DND-41 (cell line): ENCODE measurements around the gene RALA.
"Not testable (repeated sequence)": the region's sequence is repeated elsewhere in the genome, so short reads cannot be mapped to it uniquely, and the experiment has no call there.

Source experiments
- ATAC-seq: fragments of 200-7000 bp; cut with Tn5 transposase; 3 replicates; pipeline ENCODE4 v1.9.1; 2021; ENCODE audit warnings: low read depth; ENCODE audit not compliant: insufficient read depth
- DNase-seq: peaks from one replicate; pipeline ENCODE4 v3.0.0-alpha.2; 2020
- H2AFZ ChIP-seq: 2 replicates; pipeline ENCODE4 v1.6.0; 2012; ENCODE audit warnings: low read depth, low read length
- H3K27ac ChIP-seq: 2 replicates; pipeline ENCODE4 v1.5.1; 2012; ENCODE audit warnings: low read length, inconsistent platforms
- H3K27me3 ChIP-seq: fragments of 200-600 bp; sonication (generic); 2 replicates; pipeline ENCODE4 v1.6.0; 2012; ENCODE audit warnings: low read length, mild to moderate bottlenecking, inconsistent platforms; ENCODE audit not compliant: insufficient read depth, poor library complexity
- H3K36me3 ChIP-seq: 2 replicates; pipeline ENCODE4 v1.5.1; 2012; ENCODE audit warnings: low read length, inconsistent platforms; ENCODE audit not compliant: insufficient read depth
- H3K4me1 ChIP-seq: 2 replicates; pipeline ENCODE4 v1.5.1; 2012; ENCODE audit warnings: mild to moderate bottlenecking, low read length; ENCODE audit not compliant: insufficient read depth
- H3K4me2 ChIP-seq: 2 replicates; pipeline ENCODE4 v1.6.0; 2012; ENCODE audit warnings: mild to moderate bottlenecking, moderate library complexity, low read length, inconsistent platforms; ENCODE audit not compliant: insufficient read depth
- H3K4me3 ChIP-seq, 2 experiments: fragments of 200-600 bp in 1 of 2; shearing (Covaris generic) in 1 of 2; 2 replicates each; pipeline ENCODE4 v1.5.1; 2012 to 2016; ENCODE audit warnings: inconsistent platforms in 2 of 2, low read length in 2 of 2, mild to moderate bottlenecking in 2 of 2, low read depth in 1 of 2, moderate library complexity in 1 of 2
- H3K79me2 ChIP-seq: 2 replicates; pipeline ENCODE4 v1.6.0; 2012; ENCODE audit warnings: low read length, inconsistent platforms; ENCODE audit not compliant: insufficient read depth
- H3K9ac ChIP-seq: 2 replicates; pipeline ENCODE4 v1.6.0; 2012; ENCODE audit warnings: low read depth, mild to moderate bottlenecking, inconsistent platforms, low read length, moderate library complexity
- H3K9me3 ChIP-seq: 2 replicates; pipeline ENCODE4 v1.5.1; 2012; ENCODE audit warnings: low read length, moderate library complexity, mild to moderate bottlenecking, inconsistent platforms; ENCODE audit not compliant: insufficient read depth, severe bottlenecking
- H4K20me1 ChIP-seq: 2 replicates; pipeline ENCODE4 v1.6.0; 2012; ENCODE audit warnings: low read length; ENCODE audit not compliant: insufficient read depth
- EZH2 ChIP-seq: IDR thresholded peaks from 3 replicates; pipeline ENCODE4 v1.6.1; 2012; ENCODE audit warnings: borderline replicate concordance, low read depth, mild to moderate bottlenecking, moderate library complexity, low read length, inconsistent platforms; ENCODE audit not compliant: severe bottlenecking
- TF ChIP-seq, protein P1 (sequence below): IDR thresholded peaks from 2 replicates; pipeline ENCODE4 v1.5.1; 2012; ENCODE audit warnings: borderline replicate concordance, low read length, moderate library complexity, mild to moderate bottlenecking; ENCODE audit not compliant: poor library complexity, severe bottlenecking; ENCODE audit errors: extremely low read depth

RALA gene

DNA sequence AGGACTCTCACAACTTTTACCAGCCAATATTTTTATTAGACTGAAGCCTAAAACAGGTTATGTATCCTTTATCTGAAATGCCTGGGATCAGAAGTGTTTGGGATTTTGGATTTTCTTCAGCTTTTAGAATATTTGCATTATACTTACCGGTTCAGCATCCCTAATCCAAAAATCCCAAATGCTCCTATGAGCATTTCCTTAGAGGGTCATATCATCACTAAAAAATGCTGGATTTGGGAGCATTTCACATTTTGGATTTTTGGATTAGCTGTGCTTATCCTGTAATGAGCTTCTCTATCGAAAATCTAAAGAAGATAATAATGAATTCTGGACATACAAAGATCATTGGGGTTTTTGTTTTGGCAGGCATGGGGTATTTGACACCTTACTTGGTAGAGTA is 53.0 kb downstream of the RALA start:
- Histone ChIP-seq H3K36me3 (no peaks in the 10 kb centered on the region), H4K20me1 (no peaks in the 10 kb centered on the region), H3K79me2 (peaks cover 27% of the 10 kb centered on the region), H3K4me1 (no peaks in the 10 kb centered on the region), H3K27me3 (no peaks in the 10 kb centered on the region), H2AFZ (no peak overlapping the region), H3K9me3 (peaks cover 5% of the 10 kb centered on the region), H3K9ac (no peak overlapping the region), H3K4me3 (no peak overlapping the region), H3K27ac (no peak overlapping the region), H3K4me2 (no peak overlapping the region)
- no peak for ATAC-seq
- TF ChIP-seq, protein P1, sequence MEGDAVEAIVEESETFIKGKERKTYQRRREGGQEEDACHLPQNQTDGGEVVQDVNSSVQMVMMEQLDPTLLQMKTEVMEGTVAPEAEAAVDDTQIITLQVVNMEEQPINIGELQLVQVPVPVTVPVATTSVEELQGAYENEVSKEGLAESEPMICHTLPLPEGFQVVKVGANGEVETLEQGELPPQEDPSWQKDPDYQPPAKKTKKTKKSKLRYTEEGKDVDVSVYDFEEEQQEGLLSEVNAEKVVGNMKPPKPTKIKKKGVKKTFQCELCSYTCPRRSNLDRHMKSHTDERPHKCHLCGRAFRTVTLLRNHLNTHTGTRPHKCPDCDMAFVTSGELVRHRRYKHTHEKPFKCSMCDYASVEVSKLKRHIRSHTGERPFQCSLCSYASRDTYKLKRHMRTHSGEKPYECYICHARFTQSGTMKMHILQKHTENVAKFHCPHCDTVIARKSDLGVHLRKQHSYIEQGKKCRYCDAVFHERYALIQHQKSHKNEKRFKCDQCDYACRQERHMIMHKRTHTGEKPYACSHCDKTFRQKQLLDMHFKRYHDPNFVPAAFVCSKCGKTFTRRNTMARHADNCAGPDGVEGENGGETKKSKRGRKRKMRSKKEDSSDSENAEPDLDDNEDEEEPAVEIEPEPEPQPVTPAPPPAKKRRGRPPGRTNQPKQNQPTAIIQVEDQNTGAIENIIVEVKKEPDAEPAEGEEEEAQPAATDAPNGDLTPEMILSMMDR = no peak
- no peak for TF ChIP-seq EZH2
- no peak for DNase-seq

DNA sequence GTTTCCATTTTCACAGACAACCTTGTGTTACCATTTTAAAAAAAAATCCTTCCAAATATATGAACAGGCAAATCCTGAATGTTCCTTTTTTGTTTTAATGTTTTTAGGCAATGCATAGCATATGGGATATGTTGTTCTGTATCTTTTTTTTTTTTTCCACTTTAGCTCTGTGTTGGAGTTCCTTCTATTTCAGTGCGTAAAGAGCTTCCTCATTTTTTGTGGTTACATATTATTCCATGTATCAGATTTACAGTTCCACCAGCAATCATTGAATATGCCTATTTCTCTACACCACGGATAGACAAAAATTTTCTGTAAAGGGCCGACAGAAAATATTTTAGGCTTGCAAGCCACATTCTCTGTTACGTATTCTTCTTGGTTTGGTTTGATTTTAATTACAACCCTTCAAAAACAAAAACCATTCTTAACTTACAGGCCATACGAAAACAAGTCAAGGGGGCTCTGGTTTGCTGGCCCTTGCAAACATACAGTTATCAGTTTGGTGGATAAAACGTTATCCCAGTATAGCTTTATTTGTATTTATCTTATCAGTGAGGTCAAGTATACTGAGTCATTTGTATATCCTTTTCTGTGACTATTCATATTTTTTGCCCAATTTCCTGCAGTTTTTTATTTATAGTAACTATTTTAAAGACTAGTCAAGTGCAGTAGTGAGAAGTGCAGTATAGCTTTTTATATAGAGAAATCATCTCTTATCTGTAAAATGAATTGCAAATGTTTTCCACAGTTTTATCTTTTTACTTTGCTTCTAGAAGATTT is 55.7 kb downstream of the RALA start:
- ATAC-seq = no peak

DNA sequence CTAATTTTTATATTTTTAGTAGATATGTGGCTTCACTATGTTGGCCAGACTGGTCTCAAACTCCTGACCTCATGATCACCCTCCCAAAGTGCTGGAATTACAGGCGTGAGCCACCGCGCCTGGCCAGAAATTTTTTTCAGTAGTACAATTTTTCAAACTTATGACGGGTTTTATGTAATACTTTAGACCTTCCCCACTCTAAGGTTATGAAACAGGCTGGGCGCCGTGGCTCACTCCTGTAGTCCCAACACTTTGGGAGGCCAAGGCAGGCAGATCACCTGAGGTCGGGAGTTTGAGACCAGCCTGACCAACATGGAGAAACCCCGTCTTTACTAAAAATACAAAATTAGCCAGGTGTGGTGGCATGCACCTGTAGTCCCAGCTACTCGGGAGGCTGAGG is 56.5 kb downstream of the RALA start:
- not testable (repeated sequence) for H3K4me3 ChIP-seq, H3K9ac ChIP-seq, H3K27me3 ChIP-seq, H2AFZ ChIP-seq, H3K9me3 ChIP-seq, DNase-seq, H3K36me3 ChIP-seq, H4K20me1 ChIP-seq, H3K27ac ChIP-seq, H3K4me1 ChIP-seq, H3K4me2 ChIP-seq, ATAC-seq
- H3K79me2 ChIP-seq = peaks cover 43% of the 10 kb centered on the region

More for the DNA sequence above, 55.7 kb downstream of the RALA start:
- Histone ChIP-seq H3K4me2 (no peak overlapping the region), H2AFZ (no peak overlapping the region), H3K9ac (no peak overlapping the region), H4K20me1 (no peaks in the 10 kb centered on the region; the same call in 1 of the 2 replicates), H3K4me3 (no peak overlapping the region), H3K27ac (no peak overlapping the region), H3K27me3 (no peaks in the 10 kb centered on the region), H3K9me3 (peaks cover 5% of the 10 kb centered on the region), H3K4me1 (no peaks in the 10 kb centered on the region), H3K79me2 (peaks cover 43% of the 10 kb centered on the region), H3K36me3 (no peaks in the 10 kb centered on the region)
- DNase-seq = no peak
- no peak for TF ChIP-seq EZH2
- TF ChIP-seq, protein P1 = no peak

DNA sequence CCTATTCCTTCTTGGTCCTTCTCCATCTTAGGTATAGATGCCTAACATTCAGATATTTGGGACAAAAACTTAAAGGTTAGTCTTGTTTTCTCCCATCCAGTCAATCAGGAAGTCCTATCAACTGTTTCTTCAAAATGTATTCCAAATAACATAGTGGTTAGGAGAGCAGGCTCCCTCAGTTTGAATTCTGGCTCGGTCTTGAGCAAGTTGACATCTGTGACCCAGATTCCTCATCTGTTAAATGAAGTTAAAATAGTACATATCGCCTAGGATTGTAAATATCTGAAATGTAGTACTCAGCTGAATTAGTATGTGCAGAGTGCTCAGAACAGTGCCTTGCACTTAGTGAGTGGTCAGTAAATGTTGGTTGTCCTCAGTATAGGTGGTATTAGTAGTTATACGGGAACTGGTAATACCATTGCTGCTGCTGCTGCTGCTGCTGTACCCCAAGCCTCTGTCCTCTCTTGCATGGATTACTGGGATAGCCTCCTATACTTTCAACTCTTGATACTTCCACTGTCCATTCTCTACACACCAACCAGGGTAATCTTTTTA is 58.6 kb downstream of the RALA start:
- H3K36me3 ChIP-seq = no peaks in the 10 kb centered on the region
- no peak for TF ChIP-seq EZH2
- TF ChIP-seq, protein P1 = no peak
- H3K4me1 ChIP-seq = no peaks in the 10 kb centered on the region
- no peaks in the 10 kb centered on the region; the same call in 1 of the 2 replicates for H4K20me1 ChIP-seq
- H3K4me2 ChIP-seq = no peak overlapping the region
- no peaks in the 10 kb centered on the region for H3K27me3 ChIP-seq
- no peak overlapping the region for H3K9ac ChIP-seq
- DNase-seq (no peak), ATAC-seq (no peak)
- no peak overlapping the region for H2AFZ ChIP-seq
- H3K27ac ChIP-seq = no peak overlapping the region
- H3K4me3 ChIP-seq = no peak overlapping the region
- peaks cover 38% of the 10 kb centered on the region for H3K79me2 ChIP-seq
- peaks cover 2% of the 10 kb centered on the region for H3K9me3 ChIP-seq
